Liver (tissue), 3 donors: ENCODE measurements around the gene TTLL5.

Experiments used
- ATF3 ChIP-seq: IDR thresholded peaks from 2 replicates; pipeline ENCODE4 v1.6.1; 2016; ENCODE audit warnings: antibody characterized with exemption
- CTCF ChIP-seq: fragments of 150-350 bp; IDR thresholded peaks from 2 replicates; pipeline ENCODE4 v1.5.1; 2017; ENCODE audit warnings: improper control_type of control experiment, low read depth, low read length; ENCODE audit not compliant: missing input control
- GABPA ChIP-seq, 2 donors: IDR thresholded peaks in 1 of 2; conservative IDR thresholded peaks in 1 of 2; 2 replicates each; pipeline ENCODE4 v1.6.1; 2016; ENCODE audit warnings: antibody characterized with exemption in 2 of 2, mild to moderate bottlenecking in 1 of 2, moderate library complexity in 1 of 2
- REST ChIP-seq: IDR thresholded peaks from 2 replicates; pipeline ENCODE4 v1.6.1; 2016; ENCODE audit warnings: antibody characterized with exemption, mild to moderate bottlenecking
- YY1 ChIP-seq: IDR thresholded peaks from 2 replicates; pipeline ENCODE4 v1.6.1; 2016; ENCODE audit warnings: antibody characterized with exemption, mild to moderate bottlenecking
- ZBTB33 ChIP-seq: IDR thresholded peaks from 2 replicates; pipeline ENCODE4 v1.6.1; 2016; ENCODE audit warnings: antibody characterized with exemption
- donor health status: healthy.
- donor health status: healthy.

- no peak for TF ChIP-seq CTCF
- no peak for TF ChIP-seq ATF3
- TF ChIP-seq ZBTB33, result no peak
- TF ChIP-seq REST, result no peak
- TF ChIP-seq GABPA (IDR thresholded peaks at IDR 0.05 in 1 of 2, conservative IDR thresholded peaks at IDR 0.05 in 1 of 2), result no peak
- no peak for TF ChIP-seq YY1
Observed at GRCh38 chr14:75625034-75625433, 36.0 kb upstream of the TTLL5 start.
